ENCODE data around the gene CD2.

DNA sequence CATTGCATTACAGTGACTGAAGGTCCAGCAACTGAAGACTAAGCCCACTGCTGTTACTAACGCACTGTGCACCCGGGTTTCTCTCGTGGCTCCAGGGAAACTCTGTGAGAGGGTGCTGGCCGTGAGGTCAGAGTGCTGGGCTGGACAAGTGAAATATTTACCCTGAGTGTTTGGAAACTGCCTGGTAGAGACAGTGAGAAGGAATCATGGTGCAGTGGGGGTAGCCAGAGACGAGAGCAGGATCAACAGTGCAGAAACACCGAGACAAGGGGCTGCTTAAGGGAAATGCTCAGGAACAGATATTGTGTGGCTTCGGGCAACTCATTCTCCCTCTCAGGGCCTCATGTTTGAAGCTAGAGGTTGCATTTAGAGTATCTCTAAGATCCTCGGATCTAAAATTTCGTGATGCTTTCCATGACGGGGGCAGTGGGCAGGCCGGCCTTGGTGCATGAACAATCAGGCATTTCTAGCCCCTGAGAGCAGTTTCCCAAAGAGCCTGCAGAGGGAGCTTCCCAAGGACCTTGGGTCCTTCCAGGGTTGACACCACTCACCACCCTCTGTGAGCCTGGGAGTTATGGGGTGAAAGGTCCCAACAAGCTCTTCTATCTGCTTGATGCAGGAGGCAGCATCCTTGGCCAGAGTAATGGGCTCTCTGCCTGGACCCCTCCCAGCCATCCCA is 9.7 kb downstream of the CD2 start:
- TF ChIP-seq MYC (IDR thresholded peaks at IDR 0.05; ENCODE audit: low read depth, low read length) = no peak
- TF ChIP-seq POLR2A (IDR thresholded peaks at IDR 0.05; ENCODE audit: low read depth, low read length) = no peak
- TF ChIP-seq, protein P1, sequence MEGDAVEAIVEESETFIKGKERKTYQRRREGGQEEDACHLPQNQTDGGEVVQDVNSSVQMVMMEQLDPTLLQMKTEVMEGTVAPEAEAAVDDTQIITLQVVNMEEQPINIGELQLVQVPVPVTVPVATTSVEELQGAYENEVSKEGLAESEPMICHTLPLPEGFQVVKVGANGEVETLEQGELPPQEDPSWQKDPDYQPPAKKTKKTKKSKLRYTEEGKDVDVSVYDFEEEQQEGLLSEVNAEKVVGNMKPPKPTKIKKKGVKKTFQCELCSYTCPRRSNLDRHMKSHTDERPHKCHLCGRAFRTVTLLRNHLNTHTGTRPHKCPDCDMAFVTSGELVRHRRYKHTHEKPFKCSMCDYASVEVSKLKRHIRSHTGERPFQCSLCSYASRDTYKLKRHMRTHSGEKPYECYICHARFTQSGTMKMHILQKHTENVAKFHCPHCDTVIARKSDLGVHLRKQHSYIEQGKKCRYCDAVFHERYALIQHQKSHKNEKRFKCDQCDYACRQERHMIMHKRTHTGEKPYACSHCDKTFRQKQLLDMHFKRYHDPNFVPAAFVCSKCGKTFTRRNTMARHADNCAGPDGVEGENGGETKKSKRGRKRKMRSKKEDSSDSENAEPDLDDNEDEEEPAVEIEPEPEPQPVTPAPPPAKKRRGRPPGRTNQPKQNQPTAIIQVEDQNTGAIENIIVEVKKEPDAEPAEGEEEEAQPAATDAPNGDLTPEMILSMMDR (IDR thresholded peaks at IDR 0.05; ENCODE audit: extremely low read depth in 1 of 2, insufficient read depth in 1 of 2, low read depth in 1 of 2, low read length in 2 of 2) = peak; percentile 30 to 50
- TF ChIP-seq POLR2AphosphoS5 (IDR thresholded peaks at IDR 0.05; ENCODE audit: insufficient read depth, low read depth, low read length) = no peak
- no peak for TF ChIP-seq GATA2 (IDR thresholded peaks at IDR 0.05; ENCODE audit: insufficient read depth, insufficient read length, low read depth, low read length)
- TF ChIP-seq EZH2 (IDR thresholded peaks at IDR 0.05; ENCODE audit: borderline replicate concordance, low read depth, low read length, severe bottlenecking) = no peak
- no peak for TF ChIP-seq JUN (IDR thresholded peaks at IDR 0.05; ENCODE audit: borderline replicate concordance, insufficient read depth, insufficient read length, low read depth)
- TF ChIP-seq, protein P2, sequence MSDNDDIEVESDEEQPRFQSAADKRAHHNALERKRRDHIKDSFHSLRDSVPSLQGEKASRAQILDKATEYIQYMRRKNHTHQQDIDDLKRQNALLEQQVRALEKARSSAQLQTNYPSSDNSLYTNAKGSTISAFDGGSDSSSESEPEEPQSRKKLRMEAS (IDR thresholded peaks at IDR 0.05; ENCODE audit: insufficient read depth, insufficient read length) = no peak
